Activated T-cell treated with anti-CD3 and anti-CD28 coated beads, Interleukin-2, amount 50 U/mL, for 4 hours (primary cell): ENCODE results near the gene SP9. TPM values are rescaled to one million over a fixed set of nuclear protein-coding genes. Genes with fewer than 3 reads are reported as not detected.

Source experiments
- ATAC-seq, 2 donors: fragments of 200-7000 bp; cut with Tn5 transposase; one replicate each; pipeline ENCODE4 v1.10.0; 2021
- DNase-seq: peaks from one replicate; pipeline ENCODE4 v3.0.0-alpha.2; 2020
- H3K27me3 Mint-ChIP-seq: one replicate; pipeline ENCODE4 v1.8.0; 2021; ENCODE audit warnings: low read depth, mixed read lengths
- H3K36me3 Mint-ChIP-seq: one replicate; pipeline ENCODE4 v1.8.0; 2022; ENCODE audit warnings: mixed read lengths; ENCODE audit not compliant: insufficient read depth
- H3K4me1 Mint-ChIP-seq: one replicate; pipeline ENCODE4 v1.8.0; 2021; ENCODE audit warnings: low read depth, mixed read lengths
- H3K4me3 Mint-ChIP-seq: one replicate; pipeline ENCODE4 v1.8.0; 2021; ENCODE audit warnings: mild to moderate bottlenecking, moderate library complexity, mixed read lengths
- H3K9me3 Mint-ChIP-seq: one replicate; pipeline ENCODE4 v1.8.0; 2021; ENCODE audit warnings: mixed read lengths
- total RNA-seq, 3 donors: library from RNA; stranded (reverse); gene quantifications; one replicate each; pipeline ENCODE4 v1.2.1, GENCODE V29; 2021

SP9 gene
- not detected for total RNA-seq

DNA sequence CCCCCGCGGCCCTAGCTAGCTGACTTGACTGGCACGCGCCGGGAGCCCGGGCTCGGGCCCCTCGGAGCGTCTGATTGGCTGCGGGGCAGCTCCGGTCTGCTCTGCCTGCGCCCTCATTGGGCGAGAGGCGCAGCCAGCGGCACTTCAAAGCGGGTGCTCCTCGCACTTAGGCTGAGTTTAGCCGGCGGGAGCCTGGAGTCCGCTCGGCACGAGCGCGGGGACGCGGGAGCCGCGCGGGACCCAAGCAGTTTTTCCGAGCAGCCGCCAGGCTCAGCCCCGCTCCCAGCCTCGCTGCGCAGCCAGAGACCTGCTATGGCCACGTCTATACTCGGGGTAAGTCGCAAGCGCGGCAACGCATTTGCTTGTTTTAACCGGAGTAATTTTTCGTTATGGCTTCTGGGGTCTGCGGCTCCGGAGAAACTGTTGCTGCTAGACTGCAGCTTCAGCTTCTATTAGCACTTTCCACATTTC, at the start of gene SP9:
TSS of gene SP9 (plus strand) at position 174 of the 471 bp plus-strand sequence. CDS start at position 313, 139 bp downstream.
- Mint-ChIP-seq H3K27me3 (peaks cover 79% of the 10 kb centered on the region), H3K9me3 (no peaks in the 10 kb centered on the region), H3K4me3 (peak within 1 kb of the TSS; percentile 53), H3K4me1 (peaks cover 34% of the 10 kb centered on the region), H3K36me3 (no peaks in the 10 kb centered on the region)
- ATAC-seq: peak in 1 of 2 donors; percentile 18
- no peak for DNase-seq

DNA sequence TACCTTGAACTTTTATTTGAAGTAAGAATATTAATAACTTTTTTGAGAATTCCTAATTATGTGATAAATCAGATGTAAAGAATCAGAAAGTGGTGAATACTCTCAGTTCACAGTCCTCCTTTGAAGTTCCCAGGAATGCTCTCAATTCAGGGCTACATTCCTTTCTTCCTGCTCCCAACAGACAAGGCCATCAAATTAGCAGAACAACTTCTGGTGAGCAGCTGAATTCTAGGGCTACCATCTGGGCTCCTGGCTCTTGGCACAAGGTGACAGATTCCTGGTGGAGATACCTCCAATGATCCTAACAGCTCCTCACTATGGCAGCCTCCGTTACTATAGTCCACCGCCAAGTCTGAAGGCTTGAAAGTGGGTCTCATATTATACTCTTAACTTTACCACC, 48.6 kb upstream of the SP9 start:
- Mint-ChIP-seq H3K27me3 (peaks cover 32% of the 10 kb centered on the region), H3K9me3 (no peaks in the 10 kb centered on the region), H3K4me1 (no peaks in the 10 kb centered on the region), H3K4me3 (no peak overlapping the region), H3K36me3 (no peaks in the 10 kb centered on the region)
- ATAC-seq (no peak), DNase-seq (no peak)

GRCh38 chr2:174292908-174293307, 41.8 kb upstream of the SP9 start:
- DNase-seq (no peak), ATAC-seq (no peak)
- H3K4me1 Mint-ChIP-seq: no peaks in the 10 kb centered on the region
- H3K4me3 Mint-ChIP-seq: no peak overlapping the region
- H3K27me3 Mint-ChIP-seq: peaks cover 21% of the 10 kb centered on the region
- no peaks in the 10 kb centered on the region for H3K36me3 Mint-ChIP-seq
- peaks cover 5% of the 10 kb centered on the region for H3K9me3 Mint-ChIP-seq

DNA sequence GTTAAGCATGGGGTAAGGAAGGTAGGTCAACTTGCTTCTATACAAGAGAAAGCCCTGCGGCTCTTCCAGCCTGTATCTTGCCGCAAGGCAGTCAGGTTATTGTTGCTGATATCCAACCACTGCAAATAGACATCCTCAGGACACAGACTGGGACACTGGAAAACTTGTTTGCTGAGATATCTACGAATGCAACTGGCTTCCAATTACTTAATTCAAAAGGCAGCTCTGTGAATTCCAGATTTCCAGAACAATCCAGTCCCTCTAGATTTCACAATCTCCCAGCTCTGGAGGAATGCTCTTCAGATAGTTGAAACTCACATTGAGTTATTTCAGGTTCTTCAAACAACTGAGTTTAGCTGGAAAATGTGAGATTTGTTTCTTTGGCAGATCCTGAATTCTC, 34.6 kb upstream of the SP9 start:
- H3K9me3 Mint-ChIP-seq: no peaks in the 10 kb centered on the region
- H3K4me3 Mint-ChIP-seq: no peak overlapping the region
- DNase-seq: no peak
- no peak for ATAC-seq
- H3K27me3 Mint-ChIP-seq: peaks cover 13% of the 10 kb centered on the region
- no peaks in the 10 kb centered on the region for H3K36me3 Mint-ChIP-seq
- H3K4me1 Mint-ChIP-seq: no peaks in the 10 kb centered on the region

- ATAC-seq (no peak), DNase-seq (no peak)
- no peaks in the 10 kb centered on the region for H3K4me1 Mint-ChIP-seq
- no peaks in the 10 kb centered on the region for H3K36me3 Mint-ChIP-seq
- H3K9me3 Mint-ChIP-seq: no peaks in the 10 kb centered on the region
- H3K4me3 Mint-ChIP-seq: no peak overlapping the region
- H3K27me3 Mint-ChIP-seq: peaks cover 58% of the 10 kb centered on the region
These were observed 22.0 kb upstream of the SP9 start for GRCh38 chr2:174312581-174313234.

- Mint-ChIP-seq H3K9me3 (no peaks in the 10 kb centered on the region), H3K4me1 (peaks cover 9% of the 10 kb centered on the region), H3K36me3 (no peaks in the 10 kb centered on the region), H3K27me3 (peaks cover 57% of the 10 kb centered on the region), H3K4me3 (no peak overlapping the region)
- ATAC-seq (no peak), DNase-seq (no peak)
These were observed 12.6 kb upstream of the SP9 start for GRCh38 chr2:174322149-174322548.

DNA sequence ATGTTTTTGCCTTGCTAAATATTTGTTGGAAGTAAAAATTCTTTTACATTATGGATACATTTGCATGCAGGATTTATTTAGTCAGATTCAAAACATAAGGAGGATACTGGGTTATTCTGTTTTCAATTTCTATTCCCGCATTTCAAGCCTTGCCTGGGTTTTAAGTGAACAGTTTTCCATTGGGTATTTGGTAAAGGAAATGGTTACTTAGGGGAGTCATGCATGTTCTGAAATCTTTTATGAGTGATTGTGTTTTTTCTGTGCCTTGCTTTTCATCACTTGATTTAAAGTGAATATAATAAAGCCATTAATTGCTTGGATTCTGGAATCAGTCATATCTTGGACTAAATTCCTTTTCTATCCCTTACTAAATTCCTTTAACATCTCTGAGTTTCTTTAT, 12.0 kb upstream of the SP9 start:
- no peak for DNase-seq
- Mint-ChIP-seq H3K4me3 (no peak overlapping the region), H3K27me3 (peaks cover 62% of the 10 kb centered on the region), H3K9me3 (no peaks in the 10 kb centered on the region), H3K36me3 (no peaks in the 10 kb centered on the region), H3K4me1 (peaks cover 15% of the 10 kb centered on the region)
- no peak for ATAC-seq

GRCh38 chr2:174324530-174324929, 10.2 kb upstream of the SP9 start:
- no peak overlapping the region for H3K4me3 Mint-ChIP-seq
- H3K4me1 Mint-ChIP-seq: peaks cover 26% of the 10 kb centered on the region
- H3K27me3 Mint-ChIP-seq: peaks cover 71% of the 10 kb centered on the region
- DNase-seq (no peak), ATAC-seq (no peak)
- no peaks in the 10 kb centered on the region for H3K36me3 Mint-ChIP-seq
- H3K9me3 Mint-ChIP-seq: no peaks in the 10 kb centered on the region

GRCh38 chr2:174325373-174326160, 9.2 kb upstream of the SP9 start:
- Mint-ChIP-seq H3K4me1 (peaks cover 26% of the 10 kb centered on the region), H3K36me3 (no peaks in the 10 kb centered on the region), H3K9me3 (no peaks in the 10 kb centered on the region), H3K27me3 (peaks cover 78% of the 10 kb centered on the region), H3K4me3 (peak overlapping the region; percentile 64)
- no peak for ATAC-seq
- DNase-seq: no peak

GRCh38 chr2:174326161-174327020, 8.4 kb upstream of the SP9 start:
- no peaks in the 10 kb centered on the region for H3K9me3 Mint-ChIP-seq
- H3K36me3 Mint-ChIP-seq: no peaks in the 10 kb centered on the region
- H3K4me3 Mint-ChIP-seq: peak overlapping the region; percentile 65
- peaks cover 26% of the 10 kb centered on the region for H3K4me1 Mint-ChIP-seq
- ATAC-seq (peak; percentile 57 to 65), DNase-seq (no peak)
- H3K27me3 Mint-ChIP-seq: peaks cover 86% of the 10 kb centered on the region

DNA sequence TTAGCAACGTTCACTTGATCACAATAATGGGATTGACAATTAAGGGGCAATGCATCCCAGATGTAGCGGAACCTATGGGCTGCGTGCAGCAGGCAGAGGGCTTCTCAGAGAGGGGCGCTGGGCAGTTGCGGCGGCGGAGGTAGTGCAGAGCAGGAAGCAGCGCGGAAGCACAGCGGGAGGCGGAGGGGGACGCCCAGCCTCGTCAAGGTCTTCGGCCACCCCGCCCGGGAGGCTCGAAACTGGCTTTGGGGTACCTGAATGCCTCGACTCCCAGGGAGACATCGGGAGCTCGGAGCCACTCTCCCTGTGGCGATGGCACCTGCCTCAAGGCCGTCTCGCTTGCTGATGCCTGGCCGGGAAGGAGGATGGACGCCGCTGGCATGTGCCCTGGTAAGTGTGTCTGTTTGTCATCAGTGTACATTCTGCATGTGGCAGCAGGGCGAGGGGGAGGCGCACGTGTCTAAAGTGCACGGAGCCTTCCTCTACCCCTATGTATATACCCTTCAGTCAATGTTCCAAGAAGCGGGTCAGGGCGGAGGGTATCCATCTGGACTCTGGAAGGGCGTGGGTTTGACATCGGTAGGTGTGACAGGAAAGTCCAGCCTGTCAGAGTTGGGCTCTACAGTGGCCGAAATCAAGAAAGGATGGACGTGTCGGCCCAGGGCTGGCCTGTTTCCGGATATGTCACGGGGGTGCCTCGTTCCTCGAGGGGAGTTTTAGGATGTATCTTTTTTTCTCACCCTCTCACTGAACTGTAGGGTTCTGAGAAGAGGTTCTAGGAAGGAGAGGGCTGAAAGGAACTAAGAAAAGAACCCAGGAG, 7.5 kb upstream of the SP9 start:
- H3K4me3 Mint-ChIP-seq: peak overlapping the region; percentile 65
- H3K9me3 Mint-ChIP-seq: no peaks in the 10 kb centered on the region
- peaks cover 87% of the 10 kb centered on the region for H3K27me3 Mint-ChIP-seq
- DNase-seq (no peak), ATAC-seq (peak; percentile 48 to 49)
- H3K36me3 Mint-ChIP-seq: no peaks in the 10 kb centered on the region
- peaks cover 29% of the 10 kb centered on the region for H3K4me1 Mint-ChIP-seq

DNA sequence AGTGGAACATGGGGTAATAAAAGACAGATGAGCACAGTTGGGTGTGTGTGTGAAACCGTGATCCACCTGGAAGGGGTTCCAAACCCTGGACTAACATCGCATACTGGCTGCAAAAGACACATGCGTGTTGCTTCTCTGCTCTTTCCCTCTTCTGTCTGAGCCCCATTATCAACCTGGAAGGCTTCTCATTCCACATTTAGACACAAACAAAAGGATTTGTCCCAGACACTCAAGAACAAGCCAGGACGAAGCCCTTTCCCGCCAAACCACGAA, 7.0 kb upstream of the SP9 start:
- ATAC-seq (peak in 1 of 2 donors; percentile 9), DNase-seq (no peak)
- H3K9me3 Mint-ChIP-seq: no peaks in the 10 kb centered on the region
- H3K36me3 Mint-ChIP-seq: no peaks in the 10 kb centered on the region
- H3K27me3 Mint-ChIP-seq: peaks cover 89% of the 10 kb centered on the region
- peak overlapping the region; percentile 11 for H3K4me3 Mint-ChIP-seq
- H3K4me1 Mint-ChIP-seq: peaks cover 34% of the 10 kb centered on the region

GRCh38 chr2:174328114-174328960, 6.4 kb upstream of the SP9 start:
- H3K27me3 Mint-ChIP-seq: peaks cover 90% of the 10 kb centered on the region
- H3K4me3 Mint-ChIP-seq: no peak overlapping the region
- H3K4me1 Mint-ChIP-seq: peaks cover 39% of the 10 kb centered on the region
- H3K36me3 Mint-ChIP-seq: no peaks in the 10 kb centered on the region
- DNase-seq: no peak
- H3K9me3 Mint-ChIP-seq: no peaks in the 10 kb centered on the region
- ATAC-seq: no peak
